ENCODE measurements around the gene C11orf24.
"Not testable (repeated sequence)": the region's sequence is repeated elsewhere in the genome, so short reads cannot be mapped to it uniquely, and the experiment has no call there.

C11orf24 gene

GRCh38 chr11:68297812-68298658 lies 26.3 kb upstream of the C11orf24 start:
- Histone ChIP-seq H3K9me3 (ENCODE audit: low read length) (no peaks in the 10 kb centered on the region), H3K27ac (ENCODE audit: low read depth, low read length) (no peak overlapping the region), H3K4me3 (ENCODE audit: low read depth in 1 of 2, low read length in 2 of 2) (no peak overlapping the region), H3K9ac (ENCODE audit: low read length) (no peak overlapping the region), H3K4me1 (ENCODE audit: insufficient read depth, low read length) (peaks cover 5% of the 10 kb centered on the region), H3K27me3 (ENCODE audit: control insufficient read depth in 1 of 2, insufficient read depth in 2 of 2, low read length in 2 of 2) (no peaks in the 10 kb centered on the region), H3K36me3 (ENCODE audit: insufficient read depth, low read length) (no peaks in the 10 kb centered on the region)

- no peak overlapping the region for H3K4me3 ChIP-seq (ENCODE audit: low read depth in 1 of 2, low read length in 2 of 2)
- H3K27me3 ChIP-seq (ENCODE audit: control insufficient read depth in 1 of 2, insufficient read depth in 2 of 2, low read length in 2 of 2), result no peaks in the 10 kb centered on the region
- H3K36me3 ChIP-seq (ENCODE audit: insufficient read depth, low read length), result no peaks in the 10 kb centered on the region
- no peaks in the 10 kb centered on the region for H3K9me3 ChIP-seq (ENCODE audit: low read length)
- no peak overlapping the region for H3K27ac ChIP-seq (ENCODE audit: low read depth, low read length)
- peaks cover 5% of the 10 kb centered on the region for H3K4me1 ChIP-seq (ENCODE audit: insufficient read depth, low read length)
- no peak overlapping the region for H3K9ac ChIP-seq (ENCODE audit: low read length)
Observed at GRCh38 chr11:68297494-68297811, 25.7 kb upstream of the C11orf24 start.

GRCh38 chr11:68297052-68297378 lies 25.2 kb upstream of the C11orf24 start:
- Histone ChIP-seq H3K9ac (ENCODE audit: low read length) (no peak overlapping the region), H3K27me3 (ENCODE audit: control insufficient read depth in 1 of 2, insufficient read depth in 2 of 2, low read length in 2 of 2) (no peaks in the 10 kb centered on the region), H3K9me3 (ENCODE audit: low read length) (no peaks in the 10 kb centered on the region), H3K4me3 (ENCODE audit: low read depth in 1 of 2, low read length in 2 of 2) (no peak overlapping the region), H3K36me3 (ENCODE audit: insufficient read depth, low read length) (no peaks in the 10 kb centered on the region), H3K27ac (ENCODE audit: low read depth, low read length) (no peak overlapping the region), H3K4me1 (ENCODE audit: insufficient read depth, low read length) (peaks cover 5% of the 10 kb centered on the region)

GRCh38 chr11:68296344-68297051 lies 24.7 kb upstream of the C11orf24 start:
- H3K27me3 ChIP-seq (ENCODE audit: control insufficient read depth in 1 of 2, insufficient read depth in 2 of 2, low read length in 2 of 2), result no peaks in the 10 kb centered on the region
- no peak overlapping the region for H3K9ac ChIP-seq (ENCODE audit: low read length)
- no peak overlapping the region for H3K4me3 ChIP-seq (ENCODE audit: low read depth in 1 of 2, low read length in 2 of 2)
- no peak overlapping the region for H3K27ac ChIP-seq (ENCODE audit: low read depth, low read length)
- H3K4me1 ChIP-seq (ENCODE audit: insufficient read depth, low read length), result peaks cover 5% of the 10 kb centered on the region
- no peaks in the 10 kb centered on the region for H3K36me3 ChIP-seq (ENCODE audit: insufficient read depth, low read length)
- H3K9me3 ChIP-seq (ENCODE audit: low read length), result no peaks in the 10 kb centered on the region

- Histone ChIP-seq H3K27ac (ENCODE audit: low read depth, low read length) (no peak overlapping the region), H3K9me3 (ENCODE audit: low read length) (no peaks in the 10 kb centered on the region), H3K4me1 (ENCODE audit: insufficient read depth, low read length) (peaks cover 5% of the 10 kb centered on the region), H3K27me3 (ENCODE audit: control insufficient read depth in 1 of 2, insufficient read depth in 2 of 2, low read length in 2 of 2) (no peaks in the 10 kb centered on the region), H3K36me3 (ENCODE audit: insufficient read depth, low read length) (no peaks in the 10 kb centered on the region), H3K9ac (ENCODE audit: low read length) (no peak overlapping the region), H3K4me3 (ENCODE audit: low read depth in 1 of 2, low read length in 2 of 2) (no peak overlapping the region)
Observed at GRCh38 chr11:68295940-68296339, 24.2 kb upstream of the C11orf24 start.

- no peaks in the 10 kb centered on the region for H3K9me3 ChIP-seq (ENCODE audit: low read length)
- H3K36me3 ChIP-seq (ENCODE audit: insufficient read depth, low read length), result no peaks in the 10 kb centered on the region
- H3K27me3 ChIP-seq (ENCODE audit: control insufficient read depth in 1 of 2, insufficient read depth in 2 of 2, low read length in 2 of 2), result no peaks in the 10 kb centered on the region
- H3K9ac ChIP-seq (ENCODE audit: low read length), result no peak overlapping the region
- no peak overlapping the region for H3K4me3 ChIP-seq (ENCODE audit: low read depth in 1 of 2, low read length in 2 of 2)
- H3K4me1 ChIP-seq (ENCODE audit: insufficient read depth, low read length), result peaks cover 5% of the 10 kb centered on the region
- H3K27ac ChIP-seq (ENCODE audit: low read depth, low read length), result no peak overlapping the region
Observed at GRCh38 chr11:68295271-68295670, 23.5 kb upstream of the C11orf24 start.

- no peaks in the 10 kb centered on the region for H3K27me3 ChIP-seq (ENCODE audit: control insufficient read depth in 1 of 2, insufficient read depth in 2 of 2, low read length in 2 of 2)
- peaks cover 5% of the 10 kb centered on the region for H3K4me1 ChIP-seq (ENCODE audit: insufficient read depth, low read length)
- no peak overlapping the region for H3K27ac ChIP-seq (ENCODE audit: low read depth, low read length)
- H3K36me3 ChIP-seq (ENCODE audit: insufficient read depth, low read length), result no peaks in the 10 kb centered on the region
- no peak overlapping the region for H3K9ac ChIP-seq (ENCODE audit: low read length)
- H3K4me3 ChIP-seq (ENCODE audit: low read depth in 1 of 2, low read length in 2 of 2), result no peak overlapping the region
- H3K9me3 ChIP-seq (ENCODE audit: low read length), result no peaks in the 10 kb centered on the region
Observed at GRCh38 chr11:68293708-68294107, 21.9 kb upstream of the C11orf24 start.

GRCh38 chr11:68289456-68289855 lies 17.7 kb upstream of the C11orf24 start:
- no peak overlapping the region for H3K4me3 ChIP-seq (ENCODE audit: low read depth in 1 of 2, low read length in 2 of 2)
- H3K27ac ChIP-seq (ENCODE audit: low read depth, low read length), result no peak overlapping the region
- H3K36me3 ChIP-seq (ENCODE audit: insufficient read depth, low read length), result no peaks in the 10 kb centered on the region
- H3K27me3 ChIP-seq (ENCODE audit: control insufficient read depth in 1 of 2, insufficient read depth in 2 of 2, low read length in 2 of 2), result no peaks in the 10 kb centered on the region
- no peaks in the 10 kb centered on the region for H3K4me1 ChIP-seq (ENCODE audit: insufficient read depth, low read length)
- no peak overlapping the region for H3K9ac ChIP-seq (ENCODE audit: low read length)
- H3K9me3 ChIP-seq (ENCODE audit: low read length), result no peaks in the 10 kb centered on the region

GRCh38 chr11:68287419-68287818 lies 15.6 kb upstream of the C11orf24 start:
- no peak overlapping the region for H3K9ac ChIP-seq (ENCODE audit: low read length)
- no peaks in the 10 kb centered on the region for H3K36me3 ChIP-seq (ENCODE audit: insufficient read depth, low read length)
- H3K4me1 ChIP-seq (ENCODE audit: insufficient read depth, low read length), result no peaks in the 10 kb centered on the region
- H3K4me3 ChIP-seq (ENCODE audit: low read depth in 1 of 2, low read length in 2 of 2), result no peak overlapping the region
- no peaks in the 10 kb centered on the region for H3K27me3 ChIP-seq (ENCODE audit: control insufficient read depth in 1 of 2, insufficient read depth in 2 of 2, low read length in 2 of 2)
- H3K27ac ChIP-seq (ENCODE audit: low read depth, low read length), result no peak overlapping the region
- H3K9me3 ChIP-seq (ENCODE audit: low read length), result no peaks in the 10 kb centered on the region

- H3K4me1 ChIP-seq (ENCODE audit: insufficient read depth, low read length); H3K9ac ChIP-seq (ENCODE audit: low read length); H3K9me3 ChIP-seq (ENCODE audit: low read length); H3K36me3 ChIP-seq (ENCODE audit: insufficient read depth, low read length); H3K27me3 ChIP-seq (ENCODE audit: control insufficient read depth in 1 of 2, insufficient read depth in 2 of 2, low read length in 2 of 2); H3K4me3 ChIP-seq (ENCODE audit: low read depth in 1 of 2, low read length in 2 of 2); H3K27ac ChIP-seq (ENCODE audit: low read depth, low read length): not testable (repeated sequence)
Observed at GRCh38 chr11:68284588-68284987, 12.8 kb upstream of the C11orf24 start.

- no peak overlapping the region for H3K4me3 ChIP-seq (ENCODE audit: low read depth in 1 of 2, low read length in 2 of 2)
- no peaks in the 10 kb centered on the region for H3K27me3 ChIP-seq (ENCODE audit: control insufficient read depth in 1 of 2, insufficient read depth in 2 of 2, low read length in 2 of 2)
- H3K9ac ChIP-seq (ENCODE audit: low read length), result no peak overlapping the region
- no peaks in the 10 kb centered on the region for H3K4me1 ChIP-seq (ENCODE audit: insufficient read depth, low read length)
- no peak overlapping the region for H3K27ac ChIP-seq (ENCODE audit: low read depth, low read length)
- H3K9me3 ChIP-seq (ENCODE audit: low read length), result no peaks in the 10 kb centered on the region
- H3K36me3 ChIP-seq (ENCODE audit: insufficient read depth, low read length), result no peaks in the 10 kb centered on the region
Observed at GRCh38 chr11:68282861-68283230, 11.1 kb upstream of the C11orf24 start.

All from muscle layer of colon (tissue), 2 donors.